Peyer's patch (tissue), 4 donors: ENCODE results near the gene SLC35F4.

Experiments
- POLR2A ChIP-seq, 2 donors: fragments of 450-650 bp; IDR thresholded peaks; one replicate each; pipeline ENCODE4 v1.5.1; 2017; ENCODE audit warnings: antibody characterized with exemption in 2 of 2, mild to moderate bottlenecking in 2 of 2, moderate library complexity in 2 of 2
- TF ChIP-seq, protein P1 (sequence below), 6 experiments: fragments of 450-650 bp in 4 of 6; fragments of 200-600 bp in 2 of 6; sonication (generic) in 1 of 6; IDR thresholded peaks; one replicate each; pipeline ENCODE4 v1.5.1; 2017 to 2019; ENCODE audit warnings: antibody characterized with exemption in 6 of 6, mild to moderate bottlenecking in 3 of 6, moderate library complexity in 1 of 6

DNA sequence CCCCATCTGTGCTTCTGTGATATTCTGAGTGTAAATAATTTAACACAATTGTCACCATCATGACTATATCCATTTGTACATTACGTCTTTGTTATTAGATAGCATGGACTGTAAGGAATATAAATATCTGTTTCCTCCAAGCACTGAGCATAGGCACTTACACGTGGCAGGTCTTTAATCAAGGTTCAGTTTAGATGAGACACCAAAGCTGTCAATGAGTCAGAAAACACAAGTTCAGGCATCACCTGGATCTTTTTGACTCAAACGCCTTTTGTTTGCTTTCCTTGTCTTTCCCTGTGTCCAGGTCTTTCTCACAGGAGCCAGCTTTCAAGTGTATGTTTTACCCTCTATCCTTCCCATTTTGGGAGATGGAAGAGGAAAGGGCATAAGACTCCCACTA lies 209.0 kb downstream of the SLC35F4 start:
- TF ChIP-seq, protein P1, sequence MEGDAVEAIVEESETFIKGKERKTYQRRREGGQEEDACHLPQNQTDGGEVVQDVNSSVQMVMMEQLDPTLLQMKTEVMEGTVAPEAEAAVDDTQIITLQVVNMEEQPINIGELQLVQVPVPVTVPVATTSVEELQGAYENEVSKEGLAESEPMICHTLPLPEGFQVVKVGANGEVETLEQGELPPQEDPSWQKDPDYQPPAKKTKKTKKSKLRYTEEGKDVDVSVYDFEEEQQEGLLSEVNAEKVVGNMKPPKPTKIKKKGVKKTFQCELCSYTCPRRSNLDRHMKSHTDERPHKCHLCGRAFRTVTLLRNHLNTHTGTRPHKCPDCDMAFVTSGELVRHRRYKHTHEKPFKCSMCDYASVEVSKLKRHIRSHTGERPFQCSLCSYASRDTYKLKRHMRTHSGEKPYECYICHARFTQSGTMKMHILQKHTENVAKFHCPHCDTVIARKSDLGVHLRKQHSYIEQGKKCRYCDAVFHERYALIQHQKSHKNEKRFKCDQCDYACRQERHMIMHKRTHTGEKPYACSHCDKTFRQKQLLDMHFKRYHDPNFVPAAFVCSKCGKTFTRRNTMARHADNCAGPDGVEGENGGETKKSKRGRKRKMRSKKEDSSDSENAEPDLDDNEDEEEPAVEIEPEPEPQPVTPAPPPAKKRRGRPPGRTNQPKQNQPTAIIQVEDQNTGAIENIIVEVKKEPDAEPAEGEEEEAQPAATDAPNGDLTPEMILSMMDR (IDR thresholded peaks at IDR 0.05) = no peak
- no peak for TF ChIP-seq POLR2A (IDR thresholded peaks at IDR 0.05)
